GM23248 (cell line): Measurements from ENCODE around the gene OTP. TPM values are rescaled to one million over a fixed set of nuclear protein-coding genes. Genes with fewer than 3 reads are reported as not detected.

Experiments
- DNase-seq: peaks from one replicate; pipeline ENCODE4 v3.0.0-alpha.2; 2015
- H2AFZ ChIP-seq: fragments of 200-600 bp; sonication (generic); 2 replicates; pipeline ENCODE4 v1.6.1; 2016; ENCODE audit warnings: antibody characterized with exemption
- H3F3A ChIP-seq: fragments of 200-600 bp; sonication (generic); 2 replicates; pipeline ENCODE4 v1.6.1; 2016; ENCODE audit warnings: mild to moderate bottlenecking, antibody characterized with exemption, mixed run types; ENCODE audit not compliant: insufficient read depth
- H3K27ac ChIP-seq: fragments of 200-600 bp; sonication (generic); 2 replicates; pipeline ENCODE4 v1.5.1; 2016; ENCODE audit warnings: mild to moderate bottlenecking
- H3K27me3 ChIP-seq: fragments of 200-600 bp; sonication (generic); replicated peaks from 2 replicates; pipeline ENCODE4 v1.6.1; 2016; ENCODE audit warnings: mild to moderate bottlenecking; ENCODE audit not compliant: insufficient read depth
- H3K36me3 ChIP-seq: fragments of 200-600 bp; sonication (generic); 2 replicates; pipeline ENCODE4 v1.6.1; 2016; ENCODE audit warnings: low read depth, mild to moderate bottlenecking
- H3K4me1 ChIP-seq: fragments of 200-600 bp; sonication (generic); 2 replicates; pipeline ENCODE4 v1.6.1; 2016; ENCODE audit warnings: mild to moderate bottlenecking; ENCODE audit not compliant: insufficient read depth
- H3K4me2 ChIP-seq: fragments of 200-600 bp; sonication (generic); one replicate; pipeline ENCODE4 v1.6.1; 2016; ENCODE audit warnings: mild to moderate bottlenecking; ENCODE audit not compliant: unreplicated experiment
- H3K4me3 ChIP-seq: fragments of 200-600 bp; sonication (generic); 2 replicates; pipeline ENCODE4 v1.5.1; 2016; ENCODE audit warnings: mild to moderate bottlenecking
- H3K79me2 ChIP-seq: fragments of 200-600 bp; sonication (generic); 2 replicates; pipeline ENCODE4 v1.6.1; 2016; ENCODE audit warnings: mild to moderate bottlenecking; ENCODE audit not compliant: insufficient read depth
- H3K9ac ChIP-seq: fragments of 200-600 bp; sonication (generic); 2 replicates; pipeline ENCODE4 v1.6.1; 2016; ENCODE audit warnings: mild to moderate bottlenecking
- H3K9me2 ChIP-seq: fragments of 200-600 bp; sonication (generic); 2 replicates; pipeline ENCODE4 v1.6.1; 2016; ENCODE audit warnings: mixed run types, mild to moderate bottlenecking, moderate library complexity; ENCODE audit not compliant: insufficient read depth
- H3K9me3 ChIP-seq: fragments of 200-600 bp; sonication (generic); one replicate; pipeline ENCODE4 v1.6.1; 2017; ENCODE audit warnings: low read depth
- H4K20me1 ChIP-seq: fragments of 200-600 bp; sonication (generic); 2 replicates; pipeline ENCODE4 v1.6.0; 2016; ENCODE audit not compliant: insufficient read depth
- EZH2 ChIP-seq: fragments of 200-600 bp; sonication (generic); IDR thresholded peaks from 2 replicates; pipeline ENCODE4 v1.6.1; 2018; ENCODE audit warnings: antibody characterized with exemption, mild to moderate bottlenecking; ENCODE audit not compliant: insufficient read depth, poor library complexity, severe bottlenecking
- EZH2phosphoT487 ChIP-seq: fragments of 200-600 bp; sonication (generic); IDR thresholded peaks from 2 replicates; pipeline ENCODE4 v1.6.1; 2018; ENCODE audit warnings: antibody characterized with exemption, moderate library complexity, mild to moderate bottlenecking, low read depth; ENCODE audit not compliant: insufficient read depth
- WGBS, 2 experiments: methylation state at CpG; one replicate each; pipeline ENCODE4 v1.1.6; 2015 to 2017; ENCODE audit warnings: low lambda C conversion rate in 2 of 2, low coverage in 1 of 2; ENCODE audit errors: missing lambda C conversion rate in 2 of 2; 5-methylcytosine and 5-hydroxymethylcytosine counted together
- in situ Hi-C: fragments of 300-500 bp; cut with MboI; formaldehyde crosslinking; loops from 2 replicates; pipeline ENCODE4 v1.15.0; 2020
- polyA plus RNA-seq: library from polyadenylated mRNA; unstranded; fragments of >200 nt; fragmentation: Nextera tagmentation; extraction: Ambion mirVana; gene quantifications from 2 replicates; pipeline ENCODE4 v1.2.1, GENCODE V29; 2016
- total RNA-seq: library from RNA; depleted of rRNA; stranded (reverse); fragments of >200 nt; shearing (Covaris generic); gene quantifications from 2 replicates; pipeline ENCODE4 v1.2.3, GENCODE V29; 2014

OTP gene
- total and polyA plus RNA-seq, 2 experiments from 2014 or later, result not detected

DNA sequence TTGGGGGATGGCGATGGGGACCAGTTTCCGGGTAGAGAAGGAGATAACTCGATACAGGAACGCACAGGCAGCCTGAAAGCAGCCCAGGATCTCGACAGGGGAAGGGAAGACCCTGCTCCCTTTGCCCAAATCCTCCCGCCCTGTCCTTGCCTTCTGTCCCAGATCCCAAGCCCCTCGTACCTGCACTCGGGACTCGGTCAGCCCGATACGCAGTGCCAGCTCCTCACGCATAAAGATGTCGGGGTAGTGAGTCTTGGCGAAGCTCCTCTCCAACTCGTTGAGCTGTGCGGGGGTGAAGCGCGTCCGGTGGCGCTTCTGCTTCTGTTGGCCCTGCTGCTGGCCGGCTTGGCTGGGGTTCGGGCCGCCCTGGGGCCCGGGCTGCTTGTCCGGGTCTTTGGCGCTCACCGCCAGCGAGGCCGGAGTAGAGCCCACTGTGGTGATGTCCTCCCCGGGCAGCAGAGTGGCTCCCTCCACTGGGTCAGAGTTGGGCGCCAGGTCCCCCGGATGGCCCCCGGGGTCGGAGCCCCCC is 1.8 kb downstream of the OTP start:
- no peak overlapping the region for H2AFZ ChIP-seq
- 13 to 14% methylated on average over 28 of the region's 34 CpGs for WGBS, 2 experiments
- in situ Hi-C loops, result no loop called here

DNA sequence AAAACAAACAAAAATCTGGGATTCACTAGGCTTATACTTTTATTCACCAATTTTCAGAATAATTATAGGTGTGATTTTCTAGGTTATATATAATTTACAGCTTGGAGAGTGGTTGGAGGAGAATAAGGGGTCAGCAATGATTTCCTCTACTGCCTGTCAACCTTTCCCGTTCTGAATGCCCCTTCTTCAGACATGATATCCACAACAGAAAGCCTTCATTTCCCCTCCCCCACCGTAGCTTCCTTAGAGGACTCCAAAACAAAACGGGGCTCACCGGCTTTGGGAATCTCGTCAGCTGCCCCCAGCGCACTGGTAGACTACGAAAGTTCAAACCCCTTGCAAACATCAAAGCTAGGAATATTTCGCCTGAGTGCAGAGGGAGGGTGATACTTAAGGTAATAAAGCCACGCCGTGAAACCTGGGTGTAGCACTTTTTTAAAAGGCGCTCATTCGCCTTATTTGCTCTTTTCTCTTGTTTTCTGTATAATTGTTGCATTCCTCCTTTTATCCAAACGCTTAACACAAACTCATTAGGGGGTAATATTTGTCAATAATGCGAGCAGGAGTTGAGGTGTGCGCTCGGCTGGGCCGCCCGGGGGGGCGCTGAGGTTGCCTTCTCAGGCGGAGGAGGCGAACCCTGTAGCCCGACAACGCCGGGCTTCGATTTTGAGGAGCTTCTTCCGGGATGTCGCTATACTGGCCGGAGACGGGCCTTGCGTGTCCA is 2.4 kb downstream of the OTP start:
- Histone ChIP-seq H2AFZ (no peak overlapping the region), H3K27ac (no peak overlapping the region), H3K4me2 (no peak overlapping the region), H3K9ac (no peak overlapping the region), H3K27me3 (peaks cover 98% of the 10 kb centered on the region), H4K20me1 (no peaks in the 10 kb centered on the region), H3K36me3 (no peaks in the 10 kb centered on the region), H3F3A (no peaks in the 10 kb centered on the region), H3K4me1 (no peaks in the 10 kb centered on the region), H3K79me2 (no peaks in the 10 kb centered on the region), H3K9me2 (no peaks in the 10 kb centered on the region), H3K9me3 (no peaks in the 10 kb centered on the region), H3K4me3 (no peak overlapping the region)
- in situ Hi-C loops, result no loop called here
- no peak for TF ChIP-seq EZH2phosphoT487
- TF ChIP-seq EZH2, result peak; percentile 86
- WGBS, 2 experiments, result 28 to 30% methylated on average over 30 of the region's 30 CpGs
- DNase-seq, result no peak

More for the DNA sequence above, 1.8 kb downstream of the OTP start:
- Histone ChIP-seq H3K36me3 (no peaks in the 10 kb centered on the region), H4K20me1 (no peaks in the 10 kb centered on the region), H3K27me3 (peaks cover 100% of the 10 kb centered on the region), H3K27ac (no peak overlapping the region), H3F3A (no peaks in the 10 kb centered on the region), H3K79me2 (no peaks in the 10 kb centered on the region), H3K9ac (no peak overlapping the region), H3K9me2 (no peaks in the 10 kb centered on the region), H3K9me3 (no peaks in the 10 kb centered on the region), H3K4me2 (no peak overlapping the region), H3K4me3 (no peak overlapping the region), H3K4me1 (no peaks in the 10 kb centered on the region)
- no peak for TF ChIP-seq EZH2phosphoT487
- no peak for TF ChIP-seq EZH2
- DNase-seq, result no peak

DNA sequence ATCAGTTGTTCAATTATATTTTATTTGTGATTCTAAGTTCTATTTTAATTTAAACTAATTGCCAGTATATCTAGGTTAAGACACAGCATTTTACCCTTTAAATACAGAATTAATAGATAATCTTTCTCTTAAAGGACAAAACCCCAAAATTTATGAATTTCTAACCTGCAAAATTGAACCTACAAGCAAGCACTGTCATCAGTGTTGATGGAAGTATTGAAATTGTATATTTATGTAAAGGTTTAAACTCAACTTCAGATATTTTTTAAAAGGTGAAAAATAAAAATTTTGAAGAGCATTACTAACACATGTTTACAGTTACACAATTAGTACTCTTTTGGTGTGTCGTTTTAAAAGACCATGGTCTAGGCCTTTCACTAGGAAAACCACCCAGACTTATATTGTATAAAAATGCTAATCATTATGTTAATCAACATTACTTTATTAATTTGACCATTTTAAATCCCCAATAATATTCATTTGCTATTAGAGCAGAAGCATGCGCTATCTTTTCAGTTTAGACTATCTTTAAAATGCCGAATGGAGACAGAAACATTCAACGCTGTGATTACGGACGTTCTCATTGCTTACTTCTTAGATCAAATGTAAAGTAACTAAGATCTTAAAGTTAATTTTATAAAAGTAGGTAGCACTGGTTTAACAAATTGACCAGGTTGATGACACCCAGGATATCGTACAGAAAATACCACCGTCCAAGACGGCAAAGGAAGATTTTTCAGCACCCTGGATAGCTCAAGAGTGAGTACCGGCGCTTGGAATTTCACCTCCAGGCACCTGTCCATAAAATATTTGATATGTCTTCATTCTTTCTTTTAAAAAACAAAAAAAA is 3.2 kb downstream of the OTP start:
- 33 to 35% methylated on average over 11 of the region's 11 CpGs for WGBS, 2 experiments
- in situ Hi-C loops, result no loop called here
- peaks cover 96% of the 10 kb centered on the region for H3K27me3 ChIP-seq
- no peak overlapping the region for H3K9ac ChIP-seq
- no peak overlapping the region for H2AFZ ChIP-seq
- H3K4me2 ChIP-seq, result no peak overlapping the region
- no peak for TF ChIP-seq EZH2phosphoT487
- no peak for TF ChIP-seq EZH2
- H3K79me2 ChIP-seq, result no peaks in the 10 kb centered on the region
- H3F3A ChIP-seq, result no peaks in the 10 kb centered on the region
- no peak for DNase-seq
- no peaks in the 10 kb centered on the region for H3K9me3 ChIP-seq
- no peak overlapping the region for H3K4me3 ChIP-seq
- H3K9me2 ChIP-seq, result no peaks in the 10 kb centered on the region
- H3K36me3 ChIP-seq, result no peaks in the 10 kb centered on the region
- H3K27ac ChIP-seq, result no peak overlapping the region
- H3K4me1 ChIP-seq, result no peaks in the 10 kb centered on the region
- no peaks in the 10 kb centered on the region for H4K20me1 ChIP-seq

DNA sequence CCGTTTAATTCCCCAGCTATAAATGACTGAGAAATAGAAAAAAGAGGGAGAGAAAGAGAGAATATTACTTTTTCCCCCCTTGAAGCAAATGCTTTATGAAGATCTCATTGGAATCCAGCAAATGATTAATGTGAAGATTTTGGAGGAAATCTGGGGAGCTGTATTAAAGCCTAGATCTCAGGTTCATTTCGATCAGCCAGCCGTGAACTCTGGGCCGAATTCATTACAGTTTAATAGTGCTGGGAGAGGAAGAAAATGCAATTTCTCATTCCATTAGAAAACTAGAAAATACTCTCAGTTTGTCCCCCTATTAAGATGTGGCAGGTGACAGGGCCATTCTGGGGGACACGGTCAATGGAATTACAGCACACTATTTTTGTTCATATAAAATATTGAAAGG is 4.8 kb downstream of the OTP start:
- peaks cover 96% of the 10 kb centered on the region for H3K27me3 ChIP-seq
- in situ Hi-C loops, result no loop called here
- TF ChIP-seq EZH2phosphoT487 (no peak), EZH2 (no peak)

More for the DNA sequence above, 4.8 kb downstream of the OTP start:
- no peak for DNase-seq
- Histone ChIP-seq H3F3A (no peaks in the 10 kb centered on the region), H3K4me1 (no peaks in the 10 kb centered on the region), H3K9me3 (no peaks in the 10 kb centered on the region), H3K9me2 (no peaks in the 10 kb centered on the region), H4K20me1 (no peaks in the 10 kb centered on the region), H3K9ac (no peak overlapping the region), H3K36me3 (no peaks in the 10 kb centered on the region), H3K4me3 (no peak overlapping the region), H3K79me2 (no peaks in the 10 kb centered on the region), H2AFZ (no peak overlapping the region), H3K27ac (no peak overlapping the region), H3K4me2 (no peak overlapping the region)
- 9 to 10% methylated on average over 5 of the region's 5 CpGs for WGBS, 2 experiments
